ENCODE measurements around the gene ZNF124. TPM values are rescaled to one million over a fixed set of nuclear protein-coding genes. Genes with fewer than 3 reads are reported as not detected.
A peak's percentile ranks its signal among the peaks of the same experiment; 100 is the strongest.

ZNF124 gene
- total RNA-seq, 4 donors from 2014 or later: 64.8 to 184 (median 143) TPM

DNA sequence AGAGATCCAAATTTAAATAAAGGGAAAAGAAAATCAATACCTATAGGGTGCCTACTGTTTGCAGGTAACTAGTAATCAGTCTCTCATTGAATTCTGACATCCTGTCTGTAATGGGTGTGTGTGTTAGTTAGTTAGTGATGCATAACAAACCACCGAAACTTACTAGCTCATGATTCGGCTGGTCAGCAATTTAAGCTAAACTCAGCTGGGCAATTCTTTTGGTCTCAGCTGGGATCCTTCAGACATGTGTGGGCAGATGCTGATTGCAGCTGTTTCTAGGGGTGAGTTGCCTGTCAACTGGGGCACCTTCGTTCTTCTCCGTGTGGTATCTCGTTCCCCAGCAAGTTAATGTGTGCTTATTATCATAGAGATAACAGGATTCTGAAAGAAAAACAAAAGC lies 40.2 kb upstream of the ZNF124 start:
- no peak overlapping the region for H3K4me3 ChIP-seq
- H3K9me3 ChIP-seq: no peaks in the 10 kb centered on the region
- TF ChIP-seq, protein P1, sequence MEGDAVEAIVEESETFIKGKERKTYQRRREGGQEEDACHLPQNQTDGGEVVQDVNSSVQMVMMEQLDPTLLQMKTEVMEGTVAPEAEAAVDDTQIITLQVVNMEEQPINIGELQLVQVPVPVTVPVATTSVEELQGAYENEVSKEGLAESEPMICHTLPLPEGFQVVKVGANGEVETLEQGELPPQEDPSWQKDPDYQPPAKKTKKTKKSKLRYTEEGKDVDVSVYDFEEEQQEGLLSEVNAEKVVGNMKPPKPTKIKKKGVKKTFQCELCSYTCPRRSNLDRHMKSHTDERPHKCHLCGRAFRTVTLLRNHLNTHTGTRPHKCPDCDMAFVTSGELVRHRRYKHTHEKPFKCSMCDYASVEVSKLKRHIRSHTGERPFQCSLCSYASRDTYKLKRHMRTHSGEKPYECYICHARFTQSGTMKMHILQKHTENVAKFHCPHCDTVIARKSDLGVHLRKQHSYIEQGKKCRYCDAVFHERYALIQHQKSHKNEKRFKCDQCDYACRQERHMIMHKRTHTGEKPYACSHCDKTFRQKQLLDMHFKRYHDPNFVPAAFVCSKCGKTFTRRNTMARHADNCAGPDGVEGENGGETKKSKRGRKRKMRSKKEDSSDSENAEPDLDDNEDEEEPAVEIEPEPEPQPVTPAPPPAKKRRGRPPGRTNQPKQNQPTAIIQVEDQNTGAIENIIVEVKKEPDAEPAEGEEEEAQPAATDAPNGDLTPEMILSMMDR (IDR thresholded peaks at IDR 0.05): no peak
- TF ChIP-seq POLR2A (IDR thresholded peaks at IDR 0.05): no peak
- peaks cover 0 to 4% of the 10 kb centered on the region in 2 donors for H3K4me1 ChIP-seq
- DNase-seq: no peak
- no peaks in the 10 kb centered on the region for H3K36me3 ChIP-seq
- no peak overlapping the region for H3K27ac ChIP-seq
- no peaks in the 10 kb centered on the region for H3K27me3 ChIP-seq
- intact Hi-C loops (cut with DNase I; ENCODE audit: low total_unique reads): no loop called here

DNA sequence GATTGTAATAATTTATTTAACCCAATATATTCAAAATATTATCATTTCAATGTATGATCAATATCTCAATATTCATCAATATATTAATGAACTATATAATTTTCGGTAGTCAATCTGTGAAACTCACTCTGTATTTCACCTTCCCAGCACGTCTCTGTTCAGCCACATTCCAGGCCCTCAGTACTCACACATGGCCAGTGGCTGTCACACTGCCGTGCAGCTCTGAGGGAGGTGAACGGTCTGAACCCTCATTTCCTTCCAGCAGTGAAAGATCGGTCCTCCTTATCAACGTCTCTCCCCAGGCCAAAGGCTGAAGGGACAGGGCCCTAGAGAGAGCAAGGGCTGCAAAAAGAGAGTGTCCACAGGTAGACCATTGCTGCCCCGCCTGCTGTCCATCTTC lies 39.5 kb upstream of the ZNF124 start:
- H3K4me1 ChIP-seq: peaks cover 0 to 4% of the 10 kb centered on the region in 2 donors
- no peaks in the 10 kb centered on the region for H3K9me3 ChIP-seq
- no peaks in the 10 kb centered on the region for H3K27me3 ChIP-seq
- H3K4me3 ChIP-seq: no peak overlapping the region
- peak overlapping the region; percentile 84 to 85 for H3K27ac ChIP-seq
- TF ChIP-seq, protein P1 (IDR thresholded peaks at IDR 0.05): no peak
- no peak for TF ChIP-seq POLR2A (IDR thresholded peaks at IDR 0.05)
- DNase-seq: no peak
- no peaks in the 10 kb centered on the region for H3K36me3 ChIP-seq
- intact Hi-C loops (cut with DNase I; ENCODE audit: low total_unique reads): no loop called here

DNA sequence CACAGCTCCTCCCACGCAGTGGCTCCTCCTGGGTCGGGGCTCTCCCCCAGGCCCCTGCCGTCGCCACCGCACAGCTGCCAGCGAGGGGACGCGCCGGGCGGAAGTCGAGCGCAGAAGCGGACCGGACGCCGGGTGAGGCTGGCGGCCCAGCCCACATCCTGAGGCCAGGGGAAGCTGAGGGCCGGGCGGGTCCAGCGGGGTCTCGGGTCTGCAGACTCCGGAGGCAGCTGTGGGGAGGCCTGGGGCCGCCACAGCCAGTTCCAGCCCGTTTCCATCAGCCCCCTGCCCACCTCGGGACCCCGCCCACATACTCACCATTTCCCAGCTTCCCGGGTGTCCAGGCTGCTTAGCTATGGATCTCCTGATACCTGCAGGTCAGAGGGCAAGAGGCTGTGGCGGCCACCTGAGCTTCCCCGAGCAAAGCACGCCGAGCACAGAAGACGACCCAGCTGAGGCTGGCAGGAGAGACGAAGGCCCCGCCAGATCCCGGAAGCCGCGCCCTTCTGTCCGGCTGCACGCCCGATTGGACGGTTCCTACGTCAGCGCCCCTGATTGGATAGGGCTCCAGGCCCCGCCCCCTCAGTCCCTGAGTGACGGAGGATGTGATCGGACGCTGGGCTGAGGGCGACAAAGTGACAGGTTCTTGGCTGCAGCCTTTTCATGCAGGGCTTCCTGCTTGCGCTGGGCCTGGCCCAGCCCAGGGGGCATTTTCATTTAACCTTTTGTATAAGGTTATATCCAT lies 38.7 kb upstream of the ZNF124 start:
- Histone ChIP-seq H3K27me3 (no peaks in the 10 kb centered on the region), H3K4me3 (peak overlapping the region; percentile 92 to 94), H3K4me1 (peaks cover 0 to 4% of the 10 kb centered on the region in 2 donors), H3K9me3 (no peaks in the 10 kb centered on the region), H3K27ac (peak overlapping the region; percentile 84 to 85), H3K36me3 (no peaks in the 10 kb centered on the region)
- peak; percentile 96 for DNase-seq
- TF ChIP-seq, protein P1 (IDR thresholded peaks at IDR 0.05): peak in 1 of 4 experiments; percentile 4
- peak; percentile 62 to 74 for TF ChIP-seq POLR2A (IDR thresholded peaks at IDR 0.05)
- intact Hi-C loops (cut with DNase I; ENCODE audit: low total_unique reads): no loop called here

DNA sequence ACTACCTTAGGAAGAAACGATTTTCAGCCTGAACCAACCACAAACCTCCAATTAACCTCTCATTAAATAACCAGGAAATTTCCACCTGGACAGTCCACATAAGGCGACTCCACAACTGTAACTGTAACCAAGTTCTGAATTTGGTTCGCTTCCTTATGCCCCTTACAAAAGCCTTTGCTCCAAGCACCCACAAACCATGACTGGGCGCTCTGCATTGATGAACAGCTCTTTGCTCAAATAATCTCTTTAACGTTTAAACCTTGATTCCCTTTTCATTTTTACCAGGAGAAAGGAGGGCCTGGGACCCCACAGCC lies 38.2 kb upstream of the ZNF124 start:
- Histone ChIP-seq H3K9me3 (no peaks in the 10 kb centered on the region), H3K27me3 (no peaks in the 10 kb centered on the region), H3K36me3 (no peaks in the 10 kb centered on the region), H3K27ac (peak overlapping the region; percentile 84 to 85), H3K4me3 (peak overlapping the region; percentile 92 to 94), H3K4me1 (peaks cover 0 to 4% of the 10 kb centered on the region in 2 donors)
- no peak for DNase-seq
- TF ChIP-seq, protein P1 (IDR thresholded peaks at IDR 0.05): no peak
- no peak for TF ChIP-seq POLR2A (IDR thresholded peaks at IDR 0.05)
- intact Hi-C loops (cut with DNase I; ENCODE audit: low total_unique reads): no loop called here

DNA sequence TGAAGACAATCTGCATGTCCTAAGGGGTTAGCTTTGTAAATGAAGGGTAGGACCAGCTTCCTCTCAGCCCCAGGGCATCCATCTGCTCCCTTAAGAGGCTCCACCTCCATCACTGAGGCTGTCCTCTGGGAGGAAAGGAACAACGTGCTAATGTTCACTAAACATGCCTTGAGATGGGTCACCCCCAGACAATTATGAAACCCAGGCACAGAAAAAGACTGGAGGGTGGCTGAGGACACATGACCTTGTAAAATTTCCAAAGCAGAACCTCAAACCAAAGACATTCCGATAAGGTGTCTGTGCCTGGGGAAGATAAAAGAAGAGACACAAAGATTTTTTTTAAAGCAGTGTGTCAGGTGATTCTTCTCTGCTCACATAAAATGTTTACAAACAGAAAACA lies 37.6 kb upstream of the ZNF124 start:
- intact Hi-C loops (cut with DNase I; ENCODE audit: low total_unique reads): no loop called here
- Histone ChIP-seq H3K27ac (peak overlapping the region in 1 of 2 donors; percentile 85), H3K9me3 (no peaks in the 10 kb centered on the region), H3K4me3 (no peak overlapping the region), H3K4me1 (peaks cover 0 to 4% of the 10 kb centered on the region in 2 donors), H3K36me3 (no peaks in the 10 kb centered on the region), H3K27me3 (no peaks in the 10 kb centered on the region)
- no peak for TF ChIP-seq POLR2A (IDR thresholded peaks at IDR 0.05)
- TF ChIP-seq, protein P1 (IDR thresholded peaks at IDR 0.05): no peak
- no peak for DNase-seq

Data from uterus (tissue), 4 donors.